22Rv1 (cell line): ENCODE measurements around the gene FUZ.

Experiments used
- ZFX ChIP-seq: fragments of 450-650 bp; IDR thresholded peaks from 2 replicates; pipeline ENCODE4 v1.6.1; 2017; ENCODE audit warnings: antibody characterized with exemption, borderline replicate concordance
- TF ChIP-seq, protein P1 (sequence below): fragments of 450-650 bp; IDR thresholded peaks from 2 replicates; pipeline ENCODE4 v1.5.1; 2017; ENCODE audit warnings: mild to moderate bottlenecking

DNA sequence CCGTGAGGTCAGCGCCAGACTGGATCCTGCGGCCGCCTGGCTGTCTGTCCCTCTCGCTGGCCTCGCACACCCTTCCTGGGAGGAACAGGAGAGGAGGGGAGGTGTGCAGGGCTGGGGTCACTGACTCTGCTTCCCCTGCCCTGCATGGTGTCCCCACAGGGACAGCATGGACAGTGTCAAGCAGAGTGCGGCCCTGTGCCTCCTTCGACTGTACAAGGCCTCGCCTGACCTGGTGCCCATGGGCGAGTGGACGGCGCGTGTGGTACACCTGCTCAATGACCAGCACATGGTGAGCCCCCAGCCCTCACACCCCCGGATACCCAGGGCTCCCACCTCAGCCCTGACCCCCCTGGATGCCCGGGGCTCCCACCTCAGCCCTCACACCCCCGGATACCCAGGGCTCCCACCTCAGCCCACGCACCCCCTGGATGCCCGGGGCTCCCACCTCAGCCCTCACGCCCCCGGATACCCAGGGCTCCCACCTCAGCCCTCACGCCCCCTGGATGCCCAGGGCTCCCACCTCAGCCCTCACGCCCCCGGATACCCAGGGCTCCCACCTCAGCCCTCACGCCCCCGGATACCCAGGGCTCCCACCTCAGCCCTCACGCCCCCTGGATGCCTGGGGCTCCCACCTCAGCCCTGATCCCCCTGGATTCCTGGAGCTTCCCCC lies 21.2 kb downstream of the FUZ start:
- TF ChIP-seq, protein P1, sequence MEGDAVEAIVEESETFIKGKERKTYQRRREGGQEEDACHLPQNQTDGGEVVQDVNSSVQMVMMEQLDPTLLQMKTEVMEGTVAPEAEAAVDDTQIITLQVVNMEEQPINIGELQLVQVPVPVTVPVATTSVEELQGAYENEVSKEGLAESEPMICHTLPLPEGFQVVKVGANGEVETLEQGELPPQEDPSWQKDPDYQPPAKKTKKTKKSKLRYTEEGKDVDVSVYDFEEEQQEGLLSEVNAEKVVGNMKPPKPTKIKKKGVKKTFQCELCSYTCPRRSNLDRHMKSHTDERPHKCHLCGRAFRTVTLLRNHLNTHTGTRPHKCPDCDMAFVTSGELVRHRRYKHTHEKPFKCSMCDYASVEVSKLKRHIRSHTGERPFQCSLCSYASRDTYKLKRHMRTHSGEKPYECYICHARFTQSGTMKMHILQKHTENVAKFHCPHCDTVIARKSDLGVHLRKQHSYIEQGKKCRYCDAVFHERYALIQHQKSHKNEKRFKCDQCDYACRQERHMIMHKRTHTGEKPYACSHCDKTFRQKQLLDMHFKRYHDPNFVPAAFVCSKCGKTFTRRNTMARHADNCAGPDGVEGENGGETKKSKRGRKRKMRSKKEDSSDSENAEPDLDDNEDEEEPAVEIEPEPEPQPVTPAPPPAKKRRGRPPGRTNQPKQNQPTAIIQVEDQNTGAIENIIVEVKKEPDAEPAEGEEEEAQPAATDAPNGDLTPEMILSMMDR, result no peak
- no peak for TF ChIP-seq ZFX
